Activated naive CD8-positive, alpha-beta T cell treated with anti-CD3 and anti-CD28 coated beads, Interleukin-2, amount 50 U/mL, for 24 hours (primary cell): ENCODE data around the gene TNFRSF6B.

ENCODE experiments used
- ATAC-seq: fragments of 150-1000 bp; cut with Tn5 transposase; one replicate; pipeline ENCODE4 v1.10.0; 2021
- DNase-seq: peaks from one replicate; pipeline ENCODE4 v3.0.0; 2021
- H3K27ac Mint-ChIP-seq: one replicate; pipeline ENCODE4 v1.8.0; 2021; ENCODE audit warnings: mild to moderate bottlenecking, mixed read lengths
- H3K27me3 Mint-ChIP-seq: one replicate; pipeline ENCODE4 v1.8.0; 2021; ENCODE audit warnings: mixed read lengths
- H3K36me3 Mint-ChIP-seq: one replicate; pipeline ENCODE4 v1.8.0; 2021; ENCODE audit warnings: low read depth, mixed read lengths
- H3K4me1 Mint-ChIP-seq: one replicate; pipeline ENCODE4 v1.8.0; 2021; ENCODE audit warnings: mixed read lengths
- H3K4me3 Mint-ChIP-seq: one replicate; pipeline ENCODE4 v1.8.0; 2021; ENCODE audit warnings: mild to moderate bottlenecking, moderate library complexity, mixed read lengths
- H3K9me3 Mint-ChIP-seq: one replicate; pipeline ENCODE4 v1.8.0; 2021; ENCODE audit warnings: mixed read lengths

The TNFRSF6B gene

GRCh38 chr20:63703976-63704748, 7.7 kb downstream of the TNFRSF6B start:
- no peaks in the 10 kb centered on the region for H3K27me3 Mint-ChIP-seq
- ATAC-seq (no peak), DNase-seq (no peak)
- H3K4me1 Mint-ChIP-seq, result peaks cover 29% of the 10 kb centered on the region
- H3K27ac Mint-ChIP-seq, result no peak overlapping the region
- H3K9me3 Mint-ChIP-seq, result no peaks in the 10 kb centered on the region
- peaks cover 20% of the 10 kb centered on the region for H3K36me3 Mint-ChIP-seq
- no peak overlapping the region for H3K4me3 Mint-ChIP-seq

- Mint-ChIP-seq H3K9me3 (no peaks in the 10 kb centered on the region), H3K27me3 (no peaks in the 10 kb centered on the region), H3K4me1 (peaks cover 28% of the 10 kb centered on the region), H3K27ac (no peak overlapping the region), H3K36me3 (peaks cover 20% of the 10 kb centered on the region), H3K4me3 (no peak overlapping the region)
- ATAC-seq (no peak), DNase-seq (no peak)
Measured at GRCh38 chr20:63704749-63705117, 8.3 kb downstream of the TNFRSF6B start.

GRCh38 chr20:63705232-63706026, 9.0 kb downstream of the TNFRSF6B start:
- Mint-ChIP-seq H3K4me3 (peak overlapping the region; percentile 89), H3K4me1 (peaks cover 31% of the 10 kb centered on the region), H3K36me3 (peaks cover 21% of the 10 kb centered on the region), H3K27ac (peak overlapping the region; percentile 64), H3K9me3 (no peaks in the 10 kb centered on the region), H3K27me3 (no peaks in the 10 kb centered on the region)
- ATAC-seq (no peak), DNase-seq (no peak)

- H3K36me3 Mint-ChIP-seq, result peaks cover 28% of the 10 kb centered on the region
- no peaks in the 10 kb centered on the region for H3K27me3 Mint-ChIP-seq
- H3K4me1 Mint-ChIP-seq, result peaks cover 36% of the 10 kb centered on the region
- peak overlapping the region; percentile 89 for H3K4me3 Mint-ChIP-seq
- no peaks in the 10 kb centered on the region for H3K9me3 Mint-ChIP-seq
- DNase-seq, result no peak
- H3K27ac Mint-ChIP-seq, result peak overlapping the region; percentile 85
- no peak for ATAC-seq
Measured at GRCh38 chr20:63706027-63706695, 9.7 kb downstream of the TNFRSF6B start.

GRCh38 chr20:63706852-63707557, 10.6 kb downstream of the TNFRSF6B start:
- H3K27me3 Mint-ChIP-seq, result no peaks in the 10 kb centered on the region
- no peaks in the 10 kb centered on the region for H3K9me3 Mint-ChIP-seq
- peak; percentile 53 for ATAC-seq
- peak overlapping the region; percentile 89 for H3K4me3 Mint-ChIP-seq
- H3K36me3 Mint-ChIP-seq, result peaks cover 33% of the 10 kb centered on the region
- H3K4me1 Mint-ChIP-seq, result peaks cover 41% of the 10 kb centered on the region
- peak overlapping the region; percentile 85 for H3K27ac Mint-ChIP-seq
- peak; percentile 67 for DNase-seq

- H3K27me3 Mint-ChIP-seq, result no peaks in the 10 kb centered on the region
- H3K36me3 Mint-ChIP-seq, result peaks cover 40% of the 10 kb centered on the region
- H3K4me1 Mint-ChIP-seq, result peaks cover 48% of the 10 kb centered on the region
Measured at GRCh38 chr20:63707558-63708300, 11.3 kb downstream of the TNFRSF6B start, which contains the start of the genes ARFRP1 and ZGPAT. Gene ARFRP1, minus strand, starts transcription at chr20:63707976. Its CDS starts 885 bp downstream, at chr20:63707091. Gene ZGPAT, plus strand, starts transcription at chr20:63708039. Its CDS starts 542 bp downstream, at chr20:63708581.

GRCh38 chr20:63708301-63709148, 12.1 kb downstream of the TNFRSF6B start:
- H3K36me3 Mint-ChIP-seq, result peaks cover 42% of the 10 kb centered on the region
- peak overlapping the region; percentile 31 for H3K27ac Mint-ChIP-seq
- no peaks in the 10 kb centered on the region for H3K9me3 Mint-ChIP-seq
- no peaks in the 10 kb centered on the region for H3K27me3 Mint-ChIP-seq
- peaks cover 49% of the 10 kb centered on the region for H3K4me1 Mint-ChIP-seq
- ATAC-seq, result peak; percentile 4
- DNase-seq, result no peak
- H3K4me3 Mint-ChIP-seq, result peak overlapping the region; percentile 81

More at GRCh38 chr20:63707558-63708300, 11.3 kb downstream of the TNFRSF6B start, which contains the start of the genes ARFRP1 and ZGPAT:
- peak; percentile 88 for ATAC-seq
- peak within 1 kb of the TSS; percentile 89 for H3K4me3 Mint-ChIP-seq
- H3K9me3 Mint-ChIP-seq, result no peaks in the 10 kb centered on the region
- peak; percentile 89 for DNase-seq
- H3K27ac Mint-ChIP-seq, result peak within 1 kb of the TSS; percentile 85

GRCh38 chr20:63709149-63709527, 12.7 kb downstream of the TNFRSF6B start:
- peaks cover 52% of the 10 kb centered on the region for H3K4me1 Mint-ChIP-seq
- H3K27me3 Mint-ChIP-seq, result no peaks in the 10 kb centered on the region
- peak overlapping the region; percentile 81 for H3K4me3 Mint-ChIP-seq
- H3K36me3 Mint-ChIP-seq, result peaks cover 40% of the 10 kb centered on the region
- H3K27ac Mint-ChIP-seq, result peak overlapping the region; percentile 31
- ATAC-seq (no peak), DNase-seq (no peak)
- H3K9me3 Mint-ChIP-seq, result no peaks in the 10 kb centered on the region

- Mint-ChIP-seq H3K36me3 (peaks cover 51% of the 10 kb centered on the region), H3K27ac (no peak overlapping the region), H3K4me3 (no peak overlapping the region), H3K4me1 (peaks cover 55% of the 10 kb centered on the region), H3K27me3 (no peaks in the 10 kb centered on the region), H3K9me3 (peaks cover 4% of the 10 kb centered on the region)
- ATAC-seq (no peak), DNase-seq (no peak)
Measured at GRCh38 chr20:63711085-63711645, 14.7 kb downstream of the TNFRSF6B start.

- peaks cover 54% of the 10 kb centered on the region for H3K4me1 Mint-ChIP-seq
- no peak overlapping the region for H3K27ac Mint-ChIP-seq
- no peak for DNase-seq
- ATAC-seq, result no peak
- no peak overlapping the region for H3K4me3 Mint-ChIP-seq
- H3K9me3 Mint-ChIP-seq, result peaks cover 4% of the 10 kb centered on the region
- H3K36me3 Mint-ChIP-seq, result peaks cover 55% of the 10 kb centered on the region
- H3K27me3 Mint-ChIP-seq, result no peaks in the 10 kb centered on the region
Measured at GRCh38 chr20:63712191-63712590, 15.7 kb downstream of the TNFRSF6B start.

GRCh38 chr20:63714858-63715257, 18.4 kb downstream of the TNFRSF6B start:
- Mint-ChIP-seq H3K4me1 (peaks cover 48% of the 10 kb centered on the region), H3K9me3 (peaks cover 11% of the 10 kb centered on the region), H3K4me3 (no peak overlapping the region), H3K27ac (no peak overlapping the region), H3K27me3 (no peaks in the 10 kb centered on the region), H3K36me3 (peaks cover 67% of the 10 kb centered on the region)
- DNase-seq, result no peak
- no peak for ATAC-seq

GRCh38 chr20:63718996-63719395, 22.5 kb downstream of the TNFRSF6B start:
- Mint-ChIP-seq H3K27ac (peak overlapping the region; percentile 6), H3K4me1 (peaks cover 34% of the 10 kb centered on the region), H3K27me3 (no peaks in the 10 kb centered on the region), H3K36me3 (peaks cover 59% of the 10 kb centered on the region), H3K9me3 (peaks cover 11% of the 10 kb centered on the region), H3K4me3 (no peak overlapping the region)
- no peak for DNase-seq
- ATAC-seq, result no peak
